GM18868 (cell line): ENCODE measurements around the gene VTN.
A peak's percentile ranks its signal among the peaks of the same experiment; 100 is the strongest.

ENCODE experiments used
- ATAC-seq: cut with Tn5 transposase; IDR thresholded peaks from one replicate; pipeline ENCODE4 v1.9.1; 2021; ENCODE audit warnings: mild to moderate bottlenecking, moderate library complexity; ENCODE audit not compliant: unreplicated experiment

The VTN gene

DNA sequence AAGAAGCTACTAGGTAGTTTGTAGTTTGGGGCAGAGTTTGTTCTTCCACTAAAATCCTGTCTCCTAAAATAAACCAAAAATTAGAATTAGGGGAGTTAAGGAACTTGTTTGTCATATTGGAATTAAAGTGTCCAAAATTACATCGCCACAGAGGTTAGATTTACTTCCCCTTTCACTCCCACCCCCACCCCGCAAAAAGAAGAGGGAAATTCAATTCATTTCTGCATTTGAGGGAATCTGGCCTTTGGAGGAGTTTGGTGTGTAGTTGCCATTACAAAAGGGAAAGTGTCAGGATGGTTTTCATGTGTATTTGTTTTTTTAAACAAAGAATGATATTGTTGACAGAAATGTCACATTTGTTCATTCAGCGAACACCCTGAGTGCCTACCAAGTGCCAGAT is 45.3 kb downstream of the VTN start:
- ATAC-seq: no peak

- ATAC-seq: no peak
Measured at GRCh38 chr17:28324267-28324745, 45.8 kb downstream of the VTN start.

DNA sequence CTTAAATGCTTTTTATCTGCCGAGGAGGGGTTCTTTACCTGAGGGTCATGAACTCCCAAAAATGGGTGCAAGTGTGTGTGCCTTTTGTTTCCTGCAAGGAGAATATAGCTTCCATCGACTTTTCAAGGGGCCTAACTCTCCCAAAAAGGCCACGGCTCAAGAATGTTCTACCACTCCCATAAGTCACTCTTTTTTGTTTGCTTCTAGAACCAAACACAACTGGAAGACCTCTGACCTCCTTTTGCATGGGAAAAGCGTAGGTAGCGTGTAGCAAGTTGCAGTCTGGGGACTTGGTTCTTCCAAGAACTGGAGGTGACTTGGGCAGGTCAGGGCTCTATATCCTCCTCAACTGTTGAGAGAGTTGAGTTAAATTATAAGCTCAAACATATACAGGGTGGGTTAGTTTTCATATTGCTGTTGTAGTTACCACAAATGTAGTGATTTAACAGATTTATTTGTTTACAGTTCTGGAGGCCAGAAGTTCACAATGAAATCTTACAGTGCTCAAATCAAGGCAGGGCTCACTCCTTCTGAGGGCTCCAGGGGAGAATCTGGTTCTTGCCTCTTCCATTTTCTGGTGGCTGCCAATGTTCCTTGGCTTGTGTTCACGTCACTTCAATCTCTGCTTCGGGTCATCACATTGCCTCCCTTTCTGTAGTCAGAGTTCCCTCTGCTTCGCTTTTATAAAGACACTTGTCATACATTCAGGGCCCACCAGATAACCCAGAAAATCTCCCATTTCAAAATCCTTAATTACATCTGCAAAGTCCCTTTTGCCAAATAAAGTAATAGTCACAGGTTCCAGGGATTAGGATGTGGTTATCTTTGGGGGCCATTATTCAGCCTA is 49.7 kb downstream of the VTN start:
- ATAC-seq: no peak

DNA sequence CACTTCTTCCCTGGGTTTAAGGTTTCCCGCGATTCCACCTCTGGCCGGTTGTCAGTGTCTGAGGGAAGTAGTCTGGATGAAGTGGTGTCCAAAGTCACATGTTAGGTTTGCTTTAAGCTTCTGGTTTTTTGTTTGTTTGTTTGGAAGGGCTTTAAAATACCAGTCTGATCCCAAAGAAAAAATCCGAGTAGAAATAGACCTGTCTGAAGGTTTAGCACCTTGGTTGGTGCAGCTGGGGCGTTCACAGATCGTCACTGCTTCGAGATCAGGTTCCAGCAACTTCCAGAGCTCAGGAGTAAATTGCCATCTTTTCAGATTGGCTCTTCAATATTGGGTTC is 50.5 kb downstream of the VTN start:
- ATAC-seq: no peak

DNA sequence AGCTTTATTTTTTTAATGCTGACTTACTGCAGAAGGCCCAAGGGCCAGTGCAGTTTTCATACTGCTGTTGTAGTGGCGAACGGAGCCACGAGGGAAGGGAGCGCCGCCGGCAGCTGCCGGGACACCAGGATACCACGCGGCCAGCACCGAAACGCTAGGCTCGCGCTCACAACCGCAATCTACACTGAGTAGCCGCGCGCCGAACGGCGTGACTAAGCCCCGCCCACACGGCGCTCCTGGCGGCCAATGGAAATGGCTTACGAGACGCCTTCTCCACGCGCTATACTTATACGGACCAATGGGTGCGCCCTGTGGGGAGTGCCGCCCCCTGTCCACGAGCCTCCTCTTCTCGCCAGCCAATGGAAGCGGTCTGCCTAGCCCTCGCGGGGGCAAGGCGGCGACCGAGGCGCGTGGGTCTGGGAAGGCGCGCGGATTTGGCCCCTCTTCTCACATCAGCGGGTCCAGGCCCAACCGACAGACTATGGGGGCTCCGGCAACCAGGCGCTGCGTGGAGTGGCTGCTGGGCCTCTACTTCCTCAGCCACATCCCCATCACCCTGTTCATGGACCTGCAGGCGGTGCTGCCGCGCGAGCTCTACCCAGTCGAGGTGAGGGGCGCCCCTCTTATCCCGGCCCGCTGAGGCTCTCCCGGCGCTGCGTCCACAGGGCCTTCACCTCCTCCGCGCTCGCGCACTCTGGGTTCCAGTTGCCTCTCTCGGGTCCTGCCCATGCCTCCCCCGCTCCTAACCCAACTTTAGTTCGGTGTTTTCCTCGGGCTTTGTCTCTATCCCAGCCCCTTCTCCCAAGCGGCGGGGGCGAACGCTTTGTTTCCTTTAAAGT is 51.1 kb downstream of the VTN start, which contains the start of gene TMEM97:
Gene TMEM97, plus strand, starts transcription at position 442 of the 839 bp plus-strand sequence. Its CDS starts 40 bp downstream, at position 482.
- peak; percentile 96 for ATAC-seq

GRCh38 chr17:28317966-28318758 is 51.9 kb downstream of the VTN start:
- ATAC-seq: peak; percentile 2
